PC-9 (cell line): ENCODE data around the gene CAMK2B. TPM values are rescaled to one million over a fixed set of nuclear protein-coding genes. Genes with fewer than 3 reads are reported as not detected.

ENCODE experiments used
- BruUV-seq: library from RNA; stranded (reverse); fragments of 400-500 nt; replicated peaks from 2 replicates; lab custom pipeline; 2021; lab: Mats Ljungman, UMichigan
- CTCF ChIA-PET: fragments of 300-600 bp; sonication (Branson Sonifier 250); formaldehyde crosslinking; loops from one replicate; lab custom pipeline; 2022; ENCODE audit warnings: antibody characterized with exemption; lab: Charles Lee
- POLR2A ChIA-PET: fragments of 300-600 bp; sonication (Branson Sonifier 250); formaldehyde crosslinking; loops from one replicate; lab custom pipeline; 2022; ENCODE audit warnings: antibody characterized with exemption; ENCODE audit not compliant: unreplicated experiment; lab: Charles Lee
- DNase-seq, 2 experiments: peaks; one replicate each; pipeline versions ENCODE4 v3.0.0 to v3.0.0-alpha.2; 2015 to 2022; ENCODE audit warnings: mixed read lengths in 1 of 2
- H2AFZ ChIP-seq: fragments of 200-600 bp; sonication (generic); 2 replicates; pipeline ENCODE4 v1.8.1; 2017; ENCODE audit warnings: antibody characterized with exemption
- H3F3A ChIP-seq: fragments of 200-600 bp; sonication (generic); 2 replicates; pipeline ENCODE4 v1.8.1; 2017; ENCODE audit warnings: antibody characterized with exemption, mild to moderate bottlenecking, low read depth; ENCODE audit not compliant: insufficient read depth
- H3K27ac ChIP-seq: fragments of 200-600 bp; sonication (generic); 2 replicates; pipeline ENCODE4 v1.6.1; 2016; ENCODE audit warnings: mixed run types
- H3K27me3 ChIP-seq: fragments of 200-600 bp; sonication (generic); 2 replicates; pipeline ENCODE4 v1.6.1; 2016; ENCODE audit warnings: low read depth, mixed run types; ENCODE audit not compliant: insufficient read depth
- H3K36me3 ChIP-seq: fragments of 200-600 bp; sonication (generic); 2 replicates; pipeline ENCODE4 v1.6.1; 2016; ENCODE audit warnings: low read depth, mixed run types
- H3K4me1 ChIP-seq: fragments of 200-600 bp; sonication (generic); replicated peaks from 2 replicates; pipeline ENCODE4 v1.6.1; 2016; ENCODE audit warnings: mixed run types; ENCODE audit not compliant: insufficient read depth
- H3K4me2 ChIP-seq: fragments of 200-600 bp; sonication (generic); 2 replicates; pipeline ENCODE4 v1.6.1; 2017; ENCODE audit warnings: mixed run types
- H3K4me3 ChIP-seq: fragments of 200-600 bp; sonication (generic); 2 replicates; pipeline ENCODE4 v1.6.1; 2016; ENCODE audit warnings: mixed run types
- H3K79me2 ChIP-seq: fragments of 200-600 bp; sonication (generic); 2 replicates; pipeline ENCODE4 v1.6.1; 2017; ENCODE audit warnings: low read depth, mixed run types
- H3K9me2 ChIP-seq: fragments of 200-600 bp; sonication (generic); 2 replicates; pipeline ENCODE4 v1.8.1; 2017; ENCODE audit warnings: mild to moderate bottlenecking; ENCODE audit not compliant: insufficient read depth
- H3K9me3 ChIP-seq: fragments of 200-600 bp; sonication (generic); 2 replicates; pipeline ENCODE4 v1.8.1; 2016; ENCODE audit warnings: low read depth; ENCODE audit not compliant: insufficient read depth
- H4K20me1 ChIP-seq: fragments of 200-600 bp; sonication (generic); 2 replicates; pipeline ENCODE4 v1.8.1; 2017; ENCODE audit not compliant: insufficient read depth
- EZH2 ChIP-seq: fragments of 200-600 bp; sonication (generic); IDR thresholded peaks from 2 replicates; pipeline ENCODE4 v1.8.0; 2017; ENCODE audit warnings: antibody characterized with exemption, low read depth
- intact Hi-C: fragments of 100-400 bp; cut with micrococcal nuclease; formaldehyde crosslinking; loops from one replicate; pipeline ENCODE4 v1.10.0; 2022; ENCODE audit not compliant: unreplicated experiment
- total RNA-seq: library from RNA; stranded (reverse); gene quantifications from 2 replicates; pipeline ENCODE4 v1.2.3, GENCODE V29; 2021
- TF ChIP-seq, protein P1 (sequence below): fragments of 200-600 bp; sonication (generic); conservative IDR thresholded peaks from 2 replicates; pipeline ENCODE4 v1.6.1; 2017; ENCODE audit warnings: mixed run types, antibody characterized with exemption, mild to moderate bottlenecking, moderate library complexity

Gene CAMK2B
- total RNA-seq, 1 experiment from 2014 or later, result 0.15 TPM

DNA sequence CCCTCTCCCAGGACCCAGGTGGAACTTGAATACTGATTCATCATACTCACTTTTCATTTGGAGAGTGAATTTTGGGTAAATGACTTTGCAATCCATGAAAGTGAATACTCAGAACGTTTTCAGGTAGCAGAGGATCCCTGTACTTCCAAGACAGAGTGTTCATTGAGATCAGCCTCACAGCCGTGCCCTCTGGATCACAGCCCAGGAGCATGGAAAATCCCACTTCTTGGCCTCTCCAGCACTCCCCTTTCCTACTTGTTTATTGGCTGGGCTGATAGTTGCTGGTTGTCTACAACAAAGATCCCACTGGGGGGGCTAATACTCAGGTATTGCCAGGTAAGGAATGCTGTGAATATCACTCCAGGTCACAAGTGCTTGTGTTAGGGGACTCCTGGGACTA, 142.0 kb downstream of the CAMK2B start:
- no peak for DNase-seq
- Histone ChIP-seq H4K20me1 (no peaks in the 10 kb centered on the region), H2AFZ (no peak overlapping the region), H3K27me3 (no peaks in the 10 kb centered on the region), H3K36me3 (no peaks in the 10 kb centered on the region), H3K79me2 (no peaks in the 10 kb centered on the region), H3K4me2 (no peak overlapping the region), H3K9me3 (peaks cover 5% of the 10 kb centered on the region), H3K4me1 (peaks cover 52% of the 10 kb centered on the region), H3F3A (peaks cover 36% of the 10 kb centered on the region), H3K27ac (no peak overlapping the region), H3K4me3 (no peak overlapping the region), H3K9me2 (no peaks in the 10 kb centered on the region)
- TF ChIP-seq EZH2, result no peak
- TF ChIP-seq, protein P1, sequence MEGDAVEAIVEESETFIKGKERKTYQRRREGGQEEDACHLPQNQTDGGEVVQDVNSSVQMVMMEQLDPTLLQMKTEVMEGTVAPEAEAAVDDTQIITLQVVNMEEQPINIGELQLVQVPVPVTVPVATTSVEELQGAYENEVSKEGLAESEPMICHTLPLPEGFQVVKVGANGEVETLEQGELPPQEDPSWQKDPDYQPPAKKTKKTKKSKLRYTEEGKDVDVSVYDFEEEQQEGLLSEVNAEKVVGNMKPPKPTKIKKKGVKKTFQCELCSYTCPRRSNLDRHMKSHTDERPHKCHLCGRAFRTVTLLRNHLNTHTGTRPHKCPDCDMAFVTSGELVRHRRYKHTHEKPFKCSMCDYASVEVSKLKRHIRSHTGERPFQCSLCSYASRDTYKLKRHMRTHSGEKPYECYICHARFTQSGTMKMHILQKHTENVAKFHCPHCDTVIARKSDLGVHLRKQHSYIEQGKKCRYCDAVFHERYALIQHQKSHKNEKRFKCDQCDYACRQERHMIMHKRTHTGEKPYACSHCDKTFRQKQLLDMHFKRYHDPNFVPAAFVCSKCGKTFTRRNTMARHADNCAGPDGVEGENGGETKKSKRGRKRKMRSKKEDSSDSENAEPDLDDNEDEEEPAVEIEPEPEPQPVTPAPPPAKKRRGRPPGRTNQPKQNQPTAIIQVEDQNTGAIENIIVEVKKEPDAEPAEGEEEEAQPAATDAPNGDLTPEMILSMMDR, result no peak
- POLR2A ChIA-PET, result no interaction called here
- intact Hi-C loops, result loop anchor here (5.0 kb wide), 2 partner anchors 51 to 101 kb away; partner anchors contain the start of gene POLM
- CTCF ChIA-PET, result no interaction called here
- no TSS peak for BruUV-seq

DNA sequence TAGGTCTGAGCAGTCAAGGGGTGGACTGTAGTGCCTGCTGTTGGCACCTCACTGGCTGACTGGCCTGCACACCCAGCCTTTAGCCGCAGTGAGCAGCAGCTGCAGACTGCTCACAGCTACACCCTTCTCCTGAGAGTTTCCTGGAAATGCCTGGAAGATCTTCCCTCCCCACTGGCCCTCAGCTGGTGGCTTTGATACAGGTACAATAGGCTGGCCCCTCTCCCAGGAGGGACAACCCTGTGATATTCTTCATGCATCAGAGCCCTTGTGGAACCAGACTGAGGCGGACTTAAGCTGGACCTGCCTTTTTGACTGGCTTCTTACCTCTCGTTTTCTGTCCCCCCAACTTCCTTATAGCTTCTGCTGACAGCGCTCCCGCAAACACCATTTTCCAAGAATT, 142.6 kb downstream of the CAMK2B start:
- intact Hi-C loops, result loop anchor here (5.0 kb wide), 2 partner anchors 51 to 101 kb away; partner anchors contain the start of gene POLM
- DNase-seq, result no peak
- H3K36me3 ChIP-seq, result no peaks in the 10 kb centered on the region
- H3K4me3 ChIP-seq, result no peak overlapping the region
- no peaks in the 10 kb centered on the region for H3K9me2 ChIP-seq
- H3F3A ChIP-seq, result peaks cover 36% of the 10 kb centered on the region
- H3K27me3 ChIP-seq, result no peaks in the 10 kb centered on the region
- no peaks in the 10 kb centered on the region for H4K20me1 ChIP-seq
- no TSS peak for BruUV-seq
- H3K4me2 ChIP-seq, result no peak overlapping the region
- no peak overlapping the region for H2AFZ ChIP-seq
- TF ChIP-seq EZH2, result no peak
- TF ChIP-seq, protein P1, result no peak
- ChIA-PET CTCF (no interaction called here), POLR2A (no interaction called here)
- peaks cover 57% of the 10 kb centered on the region for H3K4me1 ChIP-seq
- H3K79me2 ChIP-seq, result no peaks in the 10 kb centered on the region
- H3K27ac ChIP-seq, result no peak overlapping the region
- H3K9me3 ChIP-seq, result peaks cover 5% of the 10 kb centered on the region

DNA sequence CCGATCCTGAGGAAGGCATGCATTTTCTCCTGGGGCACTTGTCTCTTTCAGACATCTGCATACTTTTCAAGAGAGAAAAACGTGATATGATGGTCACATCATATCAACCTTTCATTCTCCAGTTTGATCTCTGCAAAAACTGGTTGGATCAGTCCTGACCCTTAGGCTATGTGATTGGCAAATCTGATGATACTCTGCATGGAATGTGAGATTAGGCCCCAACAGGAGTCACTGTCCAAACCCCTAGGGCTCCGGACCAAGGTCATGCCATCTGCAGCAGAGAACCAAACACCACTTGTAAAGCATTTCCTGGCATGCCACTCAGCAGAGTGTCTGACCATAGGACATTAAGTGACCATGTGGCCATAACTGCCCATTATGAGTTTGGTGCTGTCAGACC, 144.8 kb downstream of the CAMK2B start:
- peak overlapping the region; percentile 27; the same call in 1 of the 2 replicates for H3K4me2 ChIP-seq
- peaks cover 39% of the 10 kb centered on the region for H3F3A ChIP-seq
- no peaks in the 10 kb centered on the region for H3K79me2 ChIP-seq
- H3K9me2 ChIP-seq, result no peaks in the 10 kb centered on the region
- ChIA-PET CTCF (no interaction called here), POLR2A (no interaction called here)
- peak; percentile 58 to 96 for DNase-seq
- H3K27me3 ChIP-seq, result no peaks in the 10 kb centered on the region
- peaks cover 61% of the 10 kb centered on the region for H3K4me1 ChIP-seq
- no TSS peak for BruUV-seq
- TF ChIP-seq, protein P1, result no peak
- H3K36me3 ChIP-seq, result no peaks in the 10 kb centered on the region
- peaks cover 5% of the 10 kb centered on the region for H3K9me3 ChIP-seq
- no peak overlapping the region for H3K4me3 ChIP-seq
- H4K20me1 ChIP-seq, result no peaks in the 10 kb centered on the region
- no peak overlapping the region for H2AFZ ChIP-seq
- no peak overlapping the region for H3K27ac ChIP-seq
- intact Hi-C loops, result loop anchor here (5.0 kb wide), 2 partner anchors 48 to 98 kb away; partner anchors contain the start of gene POLM
